Spinal cord (tissue), 10 donors: Measurements from ENCODE around the gene RAB31. TPM values are rescaled to one million over a fixed set of nuclear protein-coding genes. Genes with fewer than 3 reads are reported as not detected.
A peak's percentile ranks its signal among the peaks of the same experiment; 100 is the strongest.

Source experiments
- DNase-seq, 6 donors: peaks; one replicate each; pipeline versions ENCODE4 v3.0.0 to v3.0.0-alpha.2; 2013 to 2015; ENCODE audit warnings: low spot score in 6 of 6, low read depth in 4 of 6
- H3K27ac ChIP-seq: one replicate; pipeline ENCODE4 v1.5.1; 2013; ENCODE audit warnings: low read depth, low read length, control low read depth
- H3K27me3 ChIP-seq: one replicate; pipeline ENCODE4 v1.6.1; 2013; ENCODE audit warnings: low read length; ENCODE audit not compliant: control insufficient read depth, insufficient read depth
- H3K36me3 ChIP-seq: one replicate; pipeline ENCODE4 v1.6.1; 2013; ENCODE audit warnings: low read length; ENCODE audit not compliant: control insufficient read depth, insufficient read depth
- H3K4me1 ChIP-seq: one replicate; pipeline ENCODE4 v1.6.1; 2013; ENCODE audit warnings: low read length; ENCODE audit not compliant: control insufficient read depth, insufficient read depth
- H3K4me3 ChIP-seq: one replicate; pipeline ENCODE4 v1.5.1; 2013; ENCODE audit warnings: low read depth, low read length, control low read depth
- H3K9me3 ChIP-seq: one replicate; pipeline ENCODE4 v1.6.1; 2013; ENCODE audit warnings: low read length; ENCODE audit not compliant: control insufficient read depth, insufficient read depth
- WGBS: methylation state at CpG from one replicate; pipeline ENCODE4 v1.1.5; 2013; ENCODE audit warnings: missing lambda C conversion rate; ENCODE audit not compliant: insufficient coverage; 5-methylcytosine and 5-hydroxymethylcytosine counted together
- polyA plus RNA-seq, 2 donors: library from polyadenylated mRNA; unstranded; fragments of 120-200 nt; gene quantifications; one replicate each; pipeline ENCODE4 v1.2.1, GENCODE V29; 2013; ENCODE audit not compliant: insufficient read length in 2 of 2
- total RNA-seq, 2 donors: library from RNA; depleted of rRNA in 1 of 2; stranded (reverse); fragments of 120-200 nt in 1 of 2; fragments of >200 nt in 1 of 2; gene quantifications; one replicate each; pipeline versions ENCODE4 v1.2.3 to v1.2.4, GENCODE V29; 2013 to 2014
- donor health status: healthy.

The RAB31 gene
- total and polyA plus RNA-seq, 4 donors = 59.0 to 172 (median 95.9) TPM

DNA sequence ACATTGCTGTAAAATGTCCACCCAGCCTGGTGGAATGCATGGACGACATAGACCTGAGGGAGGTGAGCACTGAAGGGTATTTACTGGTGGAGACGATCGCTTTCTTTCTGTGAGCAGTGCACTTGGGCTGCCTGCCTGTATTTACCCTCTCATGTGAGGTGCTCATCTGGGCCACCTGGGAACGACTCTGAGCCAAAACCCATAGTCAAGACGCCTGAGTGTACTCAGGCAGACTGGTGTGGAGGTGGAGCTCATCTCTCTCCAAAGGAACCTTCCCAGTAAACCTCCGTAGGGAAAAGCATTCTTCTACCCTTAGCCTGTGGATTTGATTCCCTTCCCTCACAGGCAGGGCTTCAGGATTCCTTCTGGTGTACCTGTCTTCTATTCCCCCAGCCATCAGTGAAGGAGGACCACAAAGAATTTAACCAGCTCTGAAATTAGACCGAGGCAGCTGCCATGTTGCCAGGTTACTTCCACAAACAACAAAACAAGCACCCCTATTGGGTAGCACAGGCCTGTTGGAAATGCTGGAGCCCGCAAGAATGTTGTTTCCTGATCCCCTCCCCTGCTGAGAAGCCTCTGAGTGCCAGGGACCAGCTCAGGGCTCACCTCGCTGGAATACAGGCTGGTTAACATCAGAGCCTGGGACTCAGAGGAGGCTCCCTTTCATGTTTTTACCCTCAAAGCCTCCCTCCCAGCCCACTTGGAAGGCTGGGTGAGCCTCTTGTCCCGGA lies 130.2 kb downstream of the RAB31 start:
- Histone ChIP-seq H3K9me3 (no peaks in the 10 kb centered on the region), H3K27me3 (no peaks in the 10 kb centered on the region), H3K4me3 (no peak overlapping the region), H3K36me3 (peaks cover 2% of the 10 kb centered on the region), H3K27ac (no peak overlapping the region), H3K4me1 (peaks cover 7% of the 10 kb centered on the region)
- DNase-seq = peak in 1 of 6 donors; percentile 37
- 65% methylated on average over 6 of the region's 10 CpGs for WGBS

DNA sequence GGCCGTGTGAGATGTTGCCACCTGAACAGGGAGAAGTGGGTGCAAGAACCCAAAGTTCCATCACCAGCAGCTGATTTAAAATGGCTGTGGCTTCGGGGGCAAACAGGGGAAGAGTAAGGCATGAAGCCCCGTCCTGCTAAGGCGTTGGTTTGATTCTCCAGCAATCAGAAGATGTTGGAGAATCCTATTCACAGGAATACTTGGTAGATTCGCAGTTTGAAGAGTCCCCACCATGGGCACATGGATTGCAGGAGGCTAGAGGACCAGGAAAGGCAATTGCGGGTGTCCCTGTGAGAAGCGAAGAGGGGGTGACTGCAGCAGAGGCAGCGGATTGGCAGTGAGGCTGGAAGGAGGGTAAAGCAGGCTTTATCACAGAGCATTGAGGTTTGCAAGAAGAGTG lies 131.1 kb downstream of the RAB31 start:
- H3K9me3 ChIP-seq = no peaks in the 10 kb centered on the region
- H3K4me1 ChIP-seq = peaks cover 7% of the 10 kb centered on the region
- H3K4me3 ChIP-seq = no peak overlapping the region
- H3K27ac ChIP-seq = no peak overlapping the region
- no peak for DNase-seq
- H3K27me3 ChIP-seq = no peaks in the 10 kb centered on the region
- H3K36me3 ChIP-seq = peaks cover 2% of the 10 kb centered on the region
- over 99% methylated on average over 8 of the region's 8 CpGs for WGBS

DNA sequence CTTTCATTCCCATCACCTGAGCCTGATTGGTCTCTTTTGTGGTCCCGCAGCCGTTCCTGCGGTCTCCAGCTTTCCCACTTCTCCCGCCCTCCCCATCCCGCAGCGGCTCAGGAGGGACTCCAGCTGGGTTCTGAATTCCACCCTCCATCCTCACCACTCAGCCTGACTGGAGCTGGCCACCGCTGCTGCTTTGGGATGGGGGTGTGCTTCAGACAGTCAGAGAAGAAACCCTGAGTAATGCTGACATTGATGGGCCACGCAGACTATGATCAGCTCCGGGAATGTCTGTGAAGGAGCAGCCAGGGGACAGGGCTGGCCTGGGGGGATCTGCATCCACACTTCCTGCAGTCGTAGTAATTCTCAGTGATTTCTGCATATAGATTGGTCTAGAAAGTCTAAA lies 131.8 kb downstream of the RAB31 start:
- WGBS = 61% methylated on average over 7 of the region's 10 CpGs

DNA sequence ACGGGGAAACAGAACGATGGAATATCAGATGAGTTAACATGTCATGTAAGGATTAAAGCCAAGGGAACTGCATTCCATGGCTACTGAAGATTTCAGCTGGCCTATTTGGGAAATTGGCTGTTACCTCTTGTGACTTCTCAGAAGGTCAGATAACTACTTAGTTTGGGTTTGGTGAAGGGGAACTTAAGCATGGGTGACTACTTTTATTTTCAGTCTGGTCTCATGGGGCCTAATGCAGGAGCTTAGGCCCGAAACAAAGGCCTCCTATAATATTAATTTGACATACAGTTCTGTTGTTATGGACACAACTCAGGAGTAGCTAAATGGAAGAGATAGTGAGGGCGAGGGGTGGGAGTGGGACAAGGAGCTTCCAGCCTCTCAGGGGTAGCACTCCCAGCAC lies 133.7 kb downstream of the RAB31 start:
- peaks cover 4% of the 10 kb centered on the region for H3K4me1 ChIP-seq

More for the DNA sequence above, 131.8 kb downstream of the RAB31 start:
- no peak for DNase-seq
- Histone ChIP-seq H3K27me3 (no peaks in the 10 kb centered on the region), H3K36me3 (peaks cover 2% of the 10 kb centered on the region), H3K4me3 (no peak overlapping the region), H3K4me1 (peaks cover 7% of the 10 kb centered on the region), H3K27ac (no peak overlapping the region), H3K9me3 (no peaks in the 10 kb centered on the region)

DNA sequence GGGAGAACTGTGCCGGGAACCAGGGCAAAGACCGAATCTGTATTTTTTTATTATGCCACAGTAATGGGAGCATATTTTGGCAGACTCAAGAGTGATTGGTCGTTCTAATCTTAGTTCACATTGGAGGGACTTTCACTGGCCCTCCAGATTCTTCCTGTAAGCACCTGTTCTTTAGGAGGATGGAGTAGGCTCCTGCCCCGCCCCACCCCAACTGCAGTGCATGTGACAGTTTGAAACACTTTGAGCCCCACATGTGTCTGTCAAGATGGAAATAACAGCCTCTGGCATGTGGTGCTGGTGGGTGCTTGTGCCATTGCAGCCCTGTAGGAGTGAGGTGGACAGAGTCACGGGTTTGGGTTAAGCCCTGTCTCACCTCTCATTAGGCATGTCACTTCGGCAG lies 134.3 kb downstream of the RAB31 start:
- Histone ChIP-seq H3K4me1 (peaks cover 4% of the 10 kb centered on the region), H3K27ac (no peak overlapping the region)

More for the DNA sequence above, 133.7 kb downstream of the RAB31 start:
- Histone ChIP-seq H3K4me3 (no peak overlapping the region), H3K27me3 (no peaks in the 10 kb centered on the region), H3K27ac (no peak overlapping the region), H3K36me3 (peaks cover 2% of the 10 kb centered on the region), H3K9me3 (no peaks in the 10 kb centered on the region)
- DNase-seq = no peak
- 72% methylated on average over 2 of the region's 4 CpGs for WGBS

DNA sequence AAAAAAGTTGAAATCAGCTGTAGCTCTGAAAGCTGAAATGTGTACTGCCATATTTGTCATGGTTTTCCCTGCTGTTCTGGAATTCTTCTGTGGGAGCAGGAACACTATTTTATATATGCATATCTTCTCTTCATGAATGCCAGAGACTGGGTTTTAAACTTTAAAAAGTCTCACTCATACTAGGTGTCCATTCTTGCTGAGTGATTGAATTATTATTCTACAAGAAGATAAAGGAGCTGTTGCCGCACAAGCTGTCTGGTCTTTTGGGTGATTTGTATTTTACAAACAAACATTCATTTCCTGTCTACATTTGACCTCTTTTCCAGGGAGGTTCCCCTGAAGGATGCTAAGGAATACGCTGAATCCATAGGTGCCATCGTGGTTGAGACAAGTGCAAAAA lies 137.2 kb downstream of the RAB31 start:
- no peak for DNase-seq
- Histone ChIP-seq H3K27me3 (no peaks in the 10 kb centered on the region), H3K36me3 (peaks cover 2% of the 10 kb centered on the region), H3K9me3 (no peaks in the 10 kb centered on the region), H3K4me1 (peaks cover 3% of the 10 kb centered on the region), H3K4me3 (no peak overlapping the region), H3K27ac (no peak overlapping the region)
- WGBS = 78% methylated on average over 2 of the region's 3 CpGs

More for the DNA sequence above, 134.3 kb downstream of the RAB31 start:
- H3K36me3 ChIP-seq = peaks cover 2% of the 10 kb centered on the region
- H3K9me3 ChIP-seq = no peaks in the 10 kb centered on the region
- H3K4me3 ChIP-seq = no peak overlapping the region
- DNase-seq = no peak
- no peaks in the 10 kb centered on the region for H3K27me3 ChIP-seq
- 100% methylated on average over 2 of the region's 6 CpGs for WGBS

DNA sequence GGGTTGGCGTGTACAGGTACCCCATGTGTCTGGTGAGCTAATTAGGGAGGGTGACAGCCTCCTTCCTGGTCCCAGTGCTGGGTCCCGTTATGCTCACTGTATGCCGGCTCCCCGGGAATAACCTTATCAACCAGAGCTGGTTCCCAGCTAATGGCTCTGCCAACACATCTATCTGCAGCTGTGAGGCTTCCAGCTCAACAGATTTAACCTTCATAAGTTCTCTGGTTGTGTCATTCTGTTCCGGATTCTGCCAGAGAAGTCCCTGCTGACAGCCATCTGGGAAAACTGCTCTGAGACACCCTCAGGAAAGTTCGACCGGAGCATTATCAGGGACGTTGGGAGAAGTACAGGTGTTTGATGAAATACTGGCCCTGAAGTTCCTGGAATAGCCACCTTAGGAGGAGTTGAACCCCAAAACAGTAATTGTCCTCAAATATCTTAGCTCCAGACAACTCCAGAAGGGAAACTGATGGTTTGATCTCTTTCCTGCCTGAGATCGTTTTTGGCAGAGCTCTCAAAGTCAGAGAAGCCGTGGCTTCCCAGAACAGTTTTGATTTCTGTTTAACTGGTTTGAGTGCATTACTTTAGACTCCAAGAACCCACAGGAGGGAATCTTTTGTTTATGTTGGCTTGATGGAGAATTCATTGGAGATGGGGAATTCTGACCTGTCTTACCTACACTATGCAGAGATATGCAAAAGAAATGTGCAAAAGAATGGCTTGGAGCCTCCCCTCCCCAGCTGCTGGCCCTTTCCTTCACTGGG lies 138.2 kb downstream of the RAB31 start:
- Histone ChIP-seq H3K4me3 (no peak overlapping the region), H3K4me1 (peaks cover 3% of the 10 kb centered on the region), H3K27ac (no peak overlapping the region), H3K27me3 (no peaks in the 10 kb centered on the region), H3K36me3 (peaks cover 2% of the 10 kb centered on the region), H3K9me3 (no peaks in the 10 kb centered on the region)
- WGBS = 93% methylated on average over 4 of the region's 10 CpGs
- DNase-seq = peak in 1 of 6 donors; percentile 46

DNA sequence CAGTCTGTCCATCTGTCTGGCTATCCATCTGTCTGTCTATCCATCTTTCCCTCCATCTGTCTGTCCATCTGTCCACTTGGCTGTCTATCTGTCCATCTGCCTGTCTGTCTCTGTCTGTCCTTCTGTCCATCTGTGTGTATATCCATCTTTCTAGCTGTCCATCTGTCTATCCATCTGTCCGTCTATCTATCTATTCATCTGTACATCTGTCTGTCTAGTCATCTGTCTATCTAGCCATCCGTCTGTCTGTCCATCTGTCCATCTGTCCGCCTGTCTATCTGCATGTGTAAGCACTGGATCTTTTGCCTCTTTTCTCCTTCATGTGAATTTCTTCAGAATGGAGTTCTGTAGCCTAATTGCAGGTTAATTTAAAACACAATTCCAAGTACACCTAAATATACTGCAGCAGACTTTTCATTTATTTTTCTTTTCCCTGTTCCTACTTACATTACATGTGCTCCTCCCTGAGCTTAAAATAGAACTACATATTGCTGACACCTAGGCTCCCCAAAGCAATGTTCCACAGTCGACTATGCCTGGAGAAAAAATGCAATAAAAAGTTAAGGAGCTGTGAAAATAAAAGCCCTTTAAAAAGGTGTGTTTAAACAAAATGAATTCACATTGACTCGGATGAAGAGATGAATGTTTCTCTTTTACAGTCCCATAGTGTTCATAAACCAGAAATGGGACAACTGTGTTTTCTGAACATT lies 140.2 kb downstream of the RAB31 start:
- Histone ChIP-seq H3K36me3 (no peaks in the 10 kb centered on the region), H3K9me3 (no peaks in the 10 kb centered on the region), H3K27me3 (no peaks in the 10 kb centered on the region), H3K27ac (no peak overlapping the region), H3K4me3 (no peak overlapping the region), H3K4me1 (peaks cover 3% of the 10 kb centered on the region)
- 97% methylated on average over 2 of the region's 5 CpGs for WGBS
- peak in 1 of 6 donors; percentile 80 for DNase-seq

DNA sequence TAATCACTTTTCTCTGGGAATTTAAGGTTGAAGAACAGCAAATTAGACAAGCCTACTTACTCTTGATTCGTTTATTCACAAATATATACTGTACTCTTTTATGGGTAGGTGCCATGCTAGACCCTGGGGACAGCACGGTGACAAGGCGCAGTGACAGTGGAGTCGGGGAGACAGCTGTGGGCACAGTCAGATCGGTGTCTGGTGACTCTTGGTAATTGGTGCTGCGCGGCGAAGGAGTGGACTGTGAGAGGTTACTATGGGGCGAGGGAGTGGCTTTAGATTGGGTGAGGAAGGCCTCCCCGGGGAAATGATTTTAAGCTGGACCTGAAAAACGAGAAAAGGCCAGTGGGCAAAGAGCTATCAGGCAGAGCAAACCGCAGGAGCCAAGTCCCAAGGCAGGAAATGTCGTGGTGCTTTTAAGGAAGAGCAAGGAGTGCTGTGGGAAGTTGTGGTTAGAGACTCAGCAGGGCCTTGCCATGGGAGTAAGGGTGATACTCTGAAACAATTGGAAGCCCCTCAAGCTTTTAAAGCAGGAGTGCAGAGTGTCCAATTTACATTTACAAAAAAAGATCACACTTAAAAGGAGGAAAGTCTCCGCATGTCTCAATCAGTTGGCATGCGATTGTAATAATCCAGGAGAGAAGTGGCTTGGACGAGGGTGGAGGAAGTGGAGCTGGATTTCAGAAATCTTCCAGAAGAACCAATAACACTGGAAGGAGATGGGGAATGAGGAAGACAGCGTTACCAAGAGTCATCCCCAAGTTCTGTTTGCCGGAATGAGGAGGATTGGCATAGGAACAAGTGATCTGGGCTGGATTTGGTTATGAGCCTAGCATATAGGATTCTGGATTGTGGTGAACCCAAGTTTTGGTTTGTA lies 141.5 kb downstream of the RAB31 start:
- Histone ChIP-seq H3K36me3 (no peaks in the 10 kb centered on the region), H3K9me3 (no peaks in the 10 kb centered on the region), H3K27ac (no peak overlapping the region), H3K4me3 (no peak overlapping the region), H3K4me1 (peaks cover 3% of the 10 kb centered on the region), H3K27me3 (no peaks in the 10 kb centered on the region)
- WGBS = 70% methylated on average over 15 of the region's 18 CpGs
- DNase-seq = no peak
